Measurements from ENCODE around the gene KIF18A. TPM values are rescaled to one million over a fixed set of nuclear protein-coding genes. Genes with fewer than 3 reads are reported as not detected.

Gene KIF18A
- polyA plus RNA-seq, 1 experiment = 8.9 TPM

- ChIA-PET POLR2A (no interaction called here), CTCF (no interaction called here)
- Histone ChIP-seq H3K9me3 (ENCODE audit: control insufficient read depth, insufficient read depth, low read length) (no peaks in the 10 kb centered on the region), H3K27me3 (ENCODE audit: control insufficient read depth, insufficient read depth, low read length) (no peaks in the 10 kb centered on the region), H3K27ac (ENCODE audit: low read depth, low read length) (no peak overlapping the region), H3K4me3 (ENCODE audit: low read depth, low read length) (no peak overlapping the region)
- no peak for TF ChIP-seq CTCF (IDR thresholded peaks at IDR 0.05; ENCODE audit: low read depth, low read length)
- DNase-seq (ENCODE audit: low read depth, low spot score) = no peak
Observed at GRCh38 chr11:28114731-28115130, 6.8 kb upstream of the KIF18A start.

GRCh38 chr11:28114116-28114515, 6.2 kb upstream of the KIF18A start:
- CTCF ChIA-PET = interaction anchor here (1.0 kb wide), 1 partner anchor 416 kb away, joined by 3 read pairs; no protein-coding TSS in a partner anchor
- Histone ChIP-seq H3K9me3 (ENCODE audit: control insufficient read depth, insufficient read depth, low read length) (no peaks in the 10 kb centered on the region), H3K27ac (ENCODE audit: low read depth, low read length) (no peak overlapping the region), H3K4me3 (ENCODE audit: low read depth, low read length) (no peak overlapping the region), H3K27me3 (ENCODE audit: control insufficient read depth, insufficient read depth, low read length) (no peaks in the 10 kb centered on the region)
- POLR2A ChIA-PET = no interaction called here
- no peak for TF ChIP-seq CTCF (IDR thresholded peaks at IDR 0.05; ENCODE audit: low read depth, low read length)
- no peak for DNase-seq (ENCODE audit: low read depth, low spot score)

- Histone ChIP-seq H3K27me3 (ENCODE audit: control insufficient read depth, insufficient read depth, low read length) (no peaks in the 10 kb centered on the region), H3K9me3 (ENCODE audit: control insufficient read depth, insufficient read depth, low read length) (no peaks in the 10 kb centered on the region), H3K4me3 (ENCODE audit: low read depth, low read length) (peak overlapping the region; percentile 68), H3K27ac (ENCODE audit: low read depth, low read length) (peak overlapping the region; percentile 85)
- POLR2A ChIA-PET = interaction anchor here (0.6 kb wide), 1 partner anchor 191 kb away, joined by 4 read pairs; no protein-coding TSS in a partner anchor
- CTCF ChIA-PET = no interaction called here
- no peak for TF ChIP-seq CTCF (IDR thresholded peaks at IDR 0.05; ENCODE audit: low read depth, low read length)
- DNase-seq (ENCODE audit: low read depth, low spot score) = no peak
Observed at GRCh38 chr11:28110821-28111200, 2.9 kb upstream of the KIF18A start.

GRCh38 chr11:28110108-28110820, 2.3 kb upstream of the KIF18A start:
- ChIA-PET CTCF (no interaction called here), POLR2A (interaction anchor here (0.6 to 4.8 kb wide), 3 partner anchors 105 to 410 kb away, joined by 4 to 28 read pairs (median 4); partner anchors contain the start of gene BDNF)
- Histone ChIP-seq H3K27ac (ENCODE audit: low read depth, low read length) (peak overlapping the region; percentile 85), H3K4me3 (ENCODE audit: low read depth, low read length) (peak overlapping the region; percentile 68), H3K27me3 (ENCODE audit: control insufficient read depth, insufficient read depth, low read length) (no peaks in the 10 kb centered on the region), H3K9me3 (ENCODE audit: control insufficient read depth, insufficient read depth, low read length) (no peaks in the 10 kb centered on the region)
- DNase-seq (ENCODE audit: low read depth, low spot score) = peak; percentile 47
- no peak for TF ChIP-seq CTCF (IDR thresholded peaks at IDR 0.05; ENCODE audit: low read depth, low read length)

GRCh38 chr11:28108958-28109357, 1.0 kb upstream of the KIF18A start:
- no peak for TF ChIP-seq CTCF (IDR thresholded peaks at IDR 0.05; ENCODE audit: low read depth, low read length)
- POLR2A ChIA-PET = interaction anchor here (4.8 kb wide), 1 partner anchor 409 kb away, joined by 28 read pairs; the partner anchor contains the start of gene BDNF
- Histone ChIP-seq H3K27ac (ENCODE audit: low read depth, low read length) (no peak overlapping the region), H3K4me3 (ENCODE audit: low read depth, low read length) (peak overlapping the region; percentile 68), H3K9me3 (ENCODE audit: control insufficient read depth, insufficient read depth, low read length) (no peaks in the 10 kb centered on the region), H3K27me3 (ENCODE audit: control insufficient read depth, insufficient read depth, low read length) (no peaks in the 10 kb centered on the region)
- no peak for DNase-seq (ENCODE audit: low read depth, low spot score)
- CTCF ChIA-PET = interaction anchor here (0.6 to 1.4 kb wide), 2 partner anchors 370 to 408 kb away, joined by 4 to 5 read pairs; partner anchors contain the start of gene BDNF
